Hematopoietic multipotent progenitor cell treated with erythropoietin and hydrocortisone succinate and interleukin-3 and kit ligand, for 6 days (in vitro differentiated cells): ENCODE data around the gene CSGALNACT2.

ENCODE experiments used
- DNase-seq: peaks from one replicate; pipeline ENCODE4 v3.0.0-alpha.2; 2015

CSGALNACT2 gene

DNA sequence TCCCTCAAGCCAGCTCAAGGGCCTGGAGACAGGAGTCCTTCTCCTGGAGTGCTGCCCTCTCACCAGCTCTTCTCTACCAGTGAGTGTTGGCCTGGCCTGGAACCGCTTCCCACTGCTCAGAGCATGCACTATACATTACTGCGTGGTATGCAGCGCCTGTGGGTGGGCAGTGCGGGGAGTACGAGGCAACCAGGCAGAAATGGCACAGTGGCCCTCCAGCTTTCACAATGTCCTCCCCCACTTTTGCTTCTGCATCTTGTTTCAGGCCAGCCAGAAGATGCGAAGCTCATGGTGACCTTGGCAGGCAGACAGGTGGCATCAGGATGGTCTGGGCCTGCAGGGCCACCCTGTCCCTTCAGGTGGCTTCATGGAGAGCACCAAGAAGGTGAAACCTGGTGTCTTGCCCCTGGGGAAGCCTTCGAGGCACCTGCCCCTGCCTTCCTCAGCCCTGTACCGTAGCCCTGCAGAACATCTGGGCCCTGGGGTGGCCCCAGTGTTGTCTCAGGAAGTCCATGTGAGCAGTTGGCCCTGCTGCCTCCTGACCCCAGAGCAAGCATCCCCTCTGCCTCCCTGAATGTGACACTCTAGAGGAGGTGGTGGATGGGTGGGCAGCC lies 92.8 kb downstream of the CSGALNACT2 start:
- DNase-seq: no peak

- no peak for DNase-seq
These were observed 93.4 kb downstream of the CSGALNACT2 start for GRCh38 chr10:43231523-43232078.

GRCh38 chr10:43233601-43234430 lies 95.6 kb downstream of the CSGALNACT2 start:
- no peak for DNase-seq

GRCh38 chr10:43234471-43235041 lies 96.3 kb downstream of the CSGALNACT2 start:
- DNase-seq: no peak
